Keratinocyte (primary cell): Measurements from ENCODE around the gene TNRC6A. TPM values are rescaled to one million over a fixed set of nuclear protein-coding genes. Genes with fewer than 3 reads are reported as not detected.

Experiments
- DNase-seq: peaks from one replicate; pipeline ENCODE4 v3.0.0-alpha.2; 2011; ENCODE audit warnings: low read depth, missing footprints, low spot score
- FAIRE-seq: peaks from 2 replicates; lab custom pipeline; 2011; peaks lifted over from hg19 to GRCh38; lab: Jason Lieb, UNC
- H2AFZ ChIP-seq: 2 replicates; pipeline ENCODE4 v1.6.0; 2012; ENCODE audit warnings: low read length, control low read depth, inconsistent platforms; ENCODE audit not compliant: control insufficient read depth
- H3K27ac ChIP-seq: 2 replicates; pipeline ENCODE4 v1.5.1; 2011; ENCODE audit warnings: low read length; ENCODE audit not compliant: control insufficient read depth, insufficient read depth
- H3K27me3 ChIP-seq: 3 replicates; pipeline ENCODE4 v1.6.0; 2011; ENCODE audit warnings: low read length; ENCODE audit not compliant: control insufficient read depth, insufficient read depth; ENCODE audit errors: extremely low read depth
- H3K36me3 ChIP-seq, 2 experiments: 2 replicates in 1 of 2; 3 replicates in 1 of 2; pipeline ENCODE4 v1.5.1; 2011; ENCODE audit warnings: low read length in 2 of 2, mild to moderate bottlenecking in 1 of 2; ENCODE audit not compliant: control insufficient read depth in 2 of 2, insufficient read depth in 2 of 2; ENCODE audit errors: extremely low read depth in 1 of 2
- H3K4me1 ChIP-seq: 3 replicates; pipeline ENCODE4 v1.5.1; 2011; ENCODE audit warnings: low read length; ENCODE audit not compliant: control insufficient read depth, insufficient read depth; ENCODE audit errors: extremely low read depth
- H3K4me2 ChIP-seq: 3 replicates; pipeline ENCODE4 v1.6.0; 2011; ENCODE audit warnings: low read depth, low read length; ENCODE audit not compliant: control insufficient read depth, insufficient read depth; ENCODE audit errors: extremely low read depth
- H3K4me3 ChIP-seq, 3 experiments: fragments of 200-600 bp in 1 of 3; sonication (generic) in 1 of 3; 2 replicates in 2 of 3; 3 replicates in 1 of 3; pipeline ENCODE4 v1.5.1; 2011 to 2016; ENCODE audit warnings: low read length in 3 of 3, mild to moderate bottlenecking in 3 of 3, control low read depth in 2 of 3, inconsistent platforms in 1 of 3, low read depth in 1 of 3, mixed read lengths in 1 of 3, mixed run types in 1 of 3, moderate library complexity in 1 of 3; ENCODE audit not compliant: control insufficient read depth in 2 of 3, insufficient read depth in 2 of 3; ENCODE audit errors: extremely low read depth in 1 of 3
- H3K79me2 ChIP-seq: 2 replicates; pipeline ENCODE4 v1.6.0; 2012; ENCODE audit warnings: low read length; ENCODE audit not compliant: control insufficient read depth, insufficient read depth
- H3K9ac ChIP-seq: 3 replicates; pipeline ENCODE4 v1.6.0; 2011; ENCODE audit warnings: low read length; ENCODE audit not compliant: control insufficient read depth, insufficient read depth; ENCODE audit errors: extremely low read depth
- H3K9me1 ChIP-seq: 3 replicates; pipeline ENCODE4 v1.6.0; 2011; ENCODE audit warnings: low read length; ENCODE audit not compliant: control insufficient read depth, insufficient read depth; ENCODE audit errors: extremely low read depth
- H3K9me3 ChIP-seq: 2 replicates; pipeline ENCODE4 v1.5.1; 2012; ENCODE audit warnings: low read depth, low read length; ENCODE audit not compliant: control insufficient read depth
- H4K20me1 ChIP-seq: 3 replicates; pipeline ENCODE4 v1.6.0; 2011; ENCODE audit warnings: low read length; ENCODE audit not compliant: control insufficient read depth, insufficient read depth; ENCODE audit errors: extremely low read depth
- CTCF ChIP-seq, 3 experiments: IDR thresholded peaks in 1 of 3; conservative IDR thresholded peaks in 1 of 3; optimal IDR thresholded peaks in 1 of 3; 2 replicates in 2 of 3; 3 replicates in 1 of 3; pipeline versions ENCODE3 to v1.5.1; 2011; ENCODE audit warnings: low read length in 3 of 3, mild to moderate bottlenecking in 3 of 3, moderate library complexity in 2 of 3, control low read depth in 1 of 3, inconsistent platforms in 1 of 3; ENCODE audit not compliant: insufficient read depth in 2 of 3; ENCODE audit errors: extremely low read depth in 1 of 3
- EZH2 ChIP-seq: IDR thresholded peaks from one replicate; pipeline ENCODE4 v1.6.1; 2012; ENCODE audit warnings: inconsistent platforms, mild to moderate bottlenecking, low read length, moderate library complexity
- dilution Hi-C: fragments of 300-500 bp; cut with MboI; formaldehyde crosslinking; loops from one replicate; pipeline ENCODE4 v1.7.0; 2020; ENCODE audit warnings: low sequenced_read_pairs; ENCODE audit not compliant: extremely low pct_ligation_motif_present
- polyA plus RNA-seq, 5 experiments: library from polyadenylated mRNA; depleted of rRNA in 3 of 5; stranded (reverse) in 3 of 5; stranded (forward) in 1 of 5; unstranded in 1 of 5; fragments of >200 nt; gene quantifications; 1 replicate in 1 of 5; 2 replicates in 3 of 5; 3 replicates in 1 of 5; pipeline versions ENCODE4 v1.2.1 to v1.2.3, GENCODE V29; 2011 to 2012; ENCODE audit warnings: missing spikeins in 2 of 5, low read depth in 1 of 5, low replicate concordance in 1 of 5

The TNRC6A gene
- polyA plus RNA-seq, 1 donor (not counting 4 experiments of a cell fraction or from before 2014, with no cell fraction given), result 23.3 TPM

GRCh38 chr16:24699151-24699723, 30.2 kb upstream of the TNRC6A start:
- Histone ChIP-seq H3K9me1 (no peaks in the 10 kb centered on the region), H3K36me3 (no peaks in the 10 kb centered on the region), H3K9me3 (no peaks in the 10 kb centered on the region), H3K79me2 (no peaks in the 10 kb centered on the region), H3K4me3 (no peak overlapping the region), H3K4me2 (no peak overlapping the region), H3K27ac (no peak overlapping the region), H4K20me1 (no peaks in the 10 kb centered on the region), H3K9ac (no peak overlapping the region), H2AFZ (no peak overlapping the region), H3K4me1 (peaks cover 17% of the 10 kb centered on the region), H3K27me3 (no peaks in the 10 kb centered on the region)
- no peak for FAIRE-seq
- no peak for TF ChIP-seq EZH2
- TF ChIP-seq CTCF (optimal IDR thresholded peaks at IDR 0.05 in 1 of 3, IDR thresholded peaks at IDR 0.05 in 1 of 3, conservative IDR thresholded peaks at IDR 0.05 in 1 of 3; ENCODE audit: extremely low read depth in 1 of 3, insufficient read depth in 2 of 3, low read length in 3 of 3), result no peak
- dilution Hi-C loops, result no loop called here
- no peak for DNase-seq

- Histone ChIP-seq H3K4me3 (peak overlapping the region in 1 of 3 experiments; percentile 2), H3K4me1 (peaks cover 17% of the 10 kb centered on the region), H2AFZ (peak overlapping the region; percentile 60), H3K9ac (peak overlapping the region; percentile 9), H3K4me2 (peak overlapping the region; percentile 54), H4K20me1 (no peaks in the 10 kb centered on the region), H3K79me2 (no peaks in the 10 kb centered on the region), H3K36me3 (no peaks in the 10 kb centered on the region), H3K9me3 (no peaks in the 10 kb centered on the region), H3K27me3 (no peaks in the 10 kb centered on the region), H3K27ac (peak overlapping the region; percentile 67), H3K9me1 (no peaks in the 10 kb centered on the region)
- DNase-seq, result peak; percentile 64
- peak; percentile 83 for FAIRE-seq
- TF ChIP-seq CTCF (optimal IDR thresholded peaks at IDR 0.05 in 1 of 3, IDR thresholded peaks at IDR 0.05 in 1 of 3, conservative IDR thresholded peaks at IDR 0.05 in 1 of 3; ENCODE audit: extremely low read depth in 1 of 3, insufficient read depth in 2 of 3, low read length in 3 of 3), result peak; percentile 34 to 50 (median 45)
- no peak for TF ChIP-seq EZH2
- dilution Hi-C loops, result no loop called here
Measured at GRCh38 chr16:24700549-24701392, 28.7 kb upstream of the TNRC6A start.
